Measurements from ENCODE around the gene TCAF1.
"Not testable (repeated sequence)": the region's sequence is repeated elsewhere in the genome, so short reads cannot be mapped to it uniquely, and the experiment has no call there.

Gene TCAF1

DNA sequence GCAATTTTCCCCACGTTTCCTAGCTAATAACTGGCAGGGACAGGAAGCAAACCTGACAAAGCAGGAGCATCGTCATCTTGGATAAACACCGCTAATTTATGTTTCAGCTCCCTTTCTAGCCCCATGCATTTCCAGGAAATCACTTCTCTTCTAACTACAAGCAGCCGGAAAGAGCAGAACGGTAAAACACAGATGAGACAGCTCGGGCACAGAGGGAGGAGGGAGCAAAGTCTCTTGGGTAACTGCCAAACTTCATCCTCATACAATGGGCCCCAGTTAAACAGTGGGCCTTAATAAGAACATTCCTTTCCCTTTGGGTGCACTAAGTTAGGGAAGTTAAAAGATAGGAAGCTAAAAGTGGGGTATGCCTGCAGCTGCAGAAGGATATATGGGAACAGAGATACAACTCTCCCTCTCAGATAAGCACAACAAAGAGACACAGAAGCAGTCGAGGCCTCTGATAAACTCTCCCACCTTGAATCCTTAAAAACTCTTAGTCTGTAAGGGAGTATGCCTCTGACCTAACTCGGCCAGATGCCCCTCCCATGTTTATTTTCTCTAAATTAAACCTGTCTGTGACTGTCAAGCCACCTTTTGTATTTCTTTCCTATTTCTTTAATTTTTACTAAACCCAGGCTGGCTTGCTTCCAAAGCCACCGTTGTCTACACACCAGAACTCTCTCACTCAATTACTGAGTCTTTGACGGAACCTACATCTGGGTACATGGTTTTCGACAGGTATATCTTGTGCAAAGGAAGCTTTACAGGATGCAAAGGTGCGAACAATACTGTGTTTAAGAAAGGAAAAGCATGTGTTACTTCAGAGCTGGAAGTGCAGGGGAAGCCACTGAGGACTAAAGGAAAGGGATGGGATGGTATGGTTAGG, 80.3 kb downstream of the TCAF1 start:
- not testable (repeated sequence) for H3K27ac ChIP-seq; DNase-seq (ENCODE audit: low read depth, low spot score); H3K4me3 ChIP-seq; H3K9me3 ChIP-seq (ENCODE audit: low read depth, low read length); H3K36me3 ChIP-seq (ENCODE audit: insufficient read depth, low read length); H3K9ac ChIP-seq (ENCODE audit: insufficient read length)

GRCh38 chr7:143817873-143818272, 84.1 kb downstream of the TCAF1 start:
- H3K9me3 ChIP-seq (ENCODE audit: low read depth, low read length); H3K4me3 ChIP-seq; H3K27ac ChIP-seq; DNase-seq (ENCODE audit: low read depth, low spot score); H3K36me3 ChIP-seq (ENCODE audit: insufficient read depth, low read length); H3K9ac ChIP-seq (ENCODE audit: insufficient read length): not testable (repeated sequence)

GRCh38 chr7:143816471-143817133, 85.4 kb downstream of the TCAF1 start:
- H3K27ac ChIP-seq; H3K36me3 ChIP-seq (ENCODE audit: insufficient read depth, low read length); DNase-seq (ENCODE audit: low read depth, low spot score); H3K9me3 ChIP-seq (ENCODE audit: low read depth, low read length); H3K9ac ChIP-seq (ENCODE audit: insufficient read length); H3K4me3 ChIP-seq: not testable (repeated sequence)

DNA sequence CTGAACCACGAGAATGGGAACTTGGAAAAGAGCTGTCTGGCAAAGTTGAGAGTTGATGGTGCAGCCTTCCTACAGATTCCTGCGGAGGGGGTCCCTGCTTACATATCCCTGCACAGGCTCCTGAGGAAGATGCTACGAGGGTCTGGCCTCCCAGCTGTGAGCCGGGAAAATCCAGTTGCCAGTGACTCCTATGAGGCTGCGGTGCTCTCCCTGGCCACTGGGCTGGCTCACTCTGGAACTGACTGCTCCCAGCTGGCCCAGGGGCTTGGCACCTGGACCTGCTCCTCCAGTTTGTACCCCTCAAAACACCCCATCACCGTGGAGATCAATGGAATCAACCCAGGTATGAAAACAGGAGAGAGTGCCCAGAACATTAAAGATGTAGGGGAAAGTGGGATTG, 91.3 kb downstream of the TCAF1 start:
- H3K4me3 ChIP-seq; H3K27ac ChIP-seq; H3K9ac ChIP-seq (ENCODE audit: insufficient read length); H3K9me3 ChIP-seq (ENCODE audit: low read depth, low read length); DNase-seq (ENCODE audit: low read depth, low spot score); H3K36me3 ChIP-seq (ENCODE audit: insufficient read depth, low read length): not testable (repeated sequence)

DNA sequence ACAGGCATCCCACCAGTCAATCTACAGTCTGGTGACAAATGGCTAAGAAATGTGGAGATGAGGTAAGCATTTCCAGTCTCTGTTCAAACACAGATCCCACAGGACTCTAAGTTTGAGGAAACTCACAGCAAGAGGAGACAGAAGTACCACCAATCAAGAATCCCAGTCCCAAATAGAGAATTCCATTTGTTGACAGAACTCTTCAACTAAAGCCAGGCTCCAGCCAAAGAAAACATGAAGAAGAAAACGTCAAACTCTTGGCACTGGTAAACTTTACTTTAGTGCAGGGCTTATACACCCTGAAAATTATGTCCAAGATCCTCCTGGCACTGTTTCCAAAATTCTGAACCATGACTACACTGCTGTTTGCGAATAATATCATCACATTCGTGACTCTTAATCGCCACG, 95.3 kb downstream of the TCAF1 start:
- not testable (repeated sequence) for H3K36me3 ChIP-seq (ENCODE audit: insufficient read depth, low read length); H3K4me3 ChIP-seq; H3K9me3 ChIP-seq (ENCODE audit: low read depth, low read length); H3K27ac ChIP-seq; DNase-seq (ENCODE audit: low read depth, low spot score); H3K9ac ChIP-seq (ENCODE audit: insufficient read length)
